ENCODE data around the gene ADAMTS7.
"Not testable (repeated sequence)": the region's sequence is repeated elsewhere in the genome, so short reads cannot be mapped to it uniquely, and the experiment has no call there.

The ADAMTS7 gene

GRCh38 chr15:78719819-78720450 is 91.3 kb downstream of the ADAMTS7 start:
- DNase-seq (ENCODE audit: low read depth in 2 of 2) = not testable (repeated sequence)

DNA sequence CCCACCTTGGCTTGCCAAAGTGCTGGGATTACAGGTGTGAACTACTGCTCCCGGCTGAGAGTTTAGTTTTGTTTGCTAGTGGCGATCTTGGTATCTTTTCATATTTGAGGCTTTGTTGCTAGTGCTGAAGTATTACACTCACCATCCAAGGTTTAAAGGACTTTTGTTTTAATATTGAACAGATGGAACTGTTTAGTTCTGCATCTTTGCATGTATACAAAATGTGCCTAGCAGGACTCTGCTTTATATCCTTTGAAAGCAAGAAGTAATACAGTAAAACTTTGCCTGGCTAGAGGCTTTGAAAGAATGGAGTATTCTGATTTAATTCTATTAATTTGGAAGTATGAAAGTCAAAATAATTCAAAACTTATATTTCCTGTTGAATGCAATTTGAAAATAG is 92.4 kb downstream of the ADAMTS7 start:
- no peak for DNase-seq (ENCODE audit: low read depth in 2 of 2)

- DNase-seq (ENCODE audit: low read depth in 2 of 2) = no peak
Observed at GRCh38 chr15:78717956-78718656, 93.2 kb downstream of the ADAMTS7 start.

GRCh38 chr15:78716651-78717050 is 94.6 kb downstream of the ADAMTS7 start:
- DNase-seq (ENCODE audit: low read depth in 2 of 2) = no peak

GRCh38 chr15:78715930-78716329 is 95.3 kb downstream of the ADAMTS7 start:
- no peak for DNase-seq (ENCODE audit: low read depth in 2 of 2)

DNA sequence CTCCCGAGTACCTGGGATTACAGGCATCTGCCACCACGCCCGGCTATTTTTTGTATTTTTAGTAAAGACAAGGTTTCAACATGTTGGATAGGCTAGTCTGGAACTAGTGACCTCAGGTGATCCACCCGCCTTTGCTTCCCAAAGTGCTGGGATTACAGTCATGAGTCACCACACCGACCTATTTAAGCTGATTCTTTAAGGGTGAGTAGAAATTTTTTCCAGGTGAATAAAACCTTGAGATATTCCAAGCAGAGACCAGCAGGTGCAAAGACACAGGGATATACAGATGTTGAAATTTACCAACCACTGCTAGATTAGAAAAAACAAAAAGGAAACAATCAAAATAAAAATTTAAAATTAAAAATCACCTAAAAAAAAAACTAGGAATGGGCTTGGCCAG is 95.8 kb downstream of the ADAMTS7 start:
- DNase-seq (ENCODE audit: low read depth in 2 of 2) = no peak

- DNase-seq (ENCODE audit: low read depth in 2 of 2) = no peak
Observed at GRCh38 chr15:78714890-78715289, 96.4 kb downstream of the ADAMTS7 start.

DNA sequence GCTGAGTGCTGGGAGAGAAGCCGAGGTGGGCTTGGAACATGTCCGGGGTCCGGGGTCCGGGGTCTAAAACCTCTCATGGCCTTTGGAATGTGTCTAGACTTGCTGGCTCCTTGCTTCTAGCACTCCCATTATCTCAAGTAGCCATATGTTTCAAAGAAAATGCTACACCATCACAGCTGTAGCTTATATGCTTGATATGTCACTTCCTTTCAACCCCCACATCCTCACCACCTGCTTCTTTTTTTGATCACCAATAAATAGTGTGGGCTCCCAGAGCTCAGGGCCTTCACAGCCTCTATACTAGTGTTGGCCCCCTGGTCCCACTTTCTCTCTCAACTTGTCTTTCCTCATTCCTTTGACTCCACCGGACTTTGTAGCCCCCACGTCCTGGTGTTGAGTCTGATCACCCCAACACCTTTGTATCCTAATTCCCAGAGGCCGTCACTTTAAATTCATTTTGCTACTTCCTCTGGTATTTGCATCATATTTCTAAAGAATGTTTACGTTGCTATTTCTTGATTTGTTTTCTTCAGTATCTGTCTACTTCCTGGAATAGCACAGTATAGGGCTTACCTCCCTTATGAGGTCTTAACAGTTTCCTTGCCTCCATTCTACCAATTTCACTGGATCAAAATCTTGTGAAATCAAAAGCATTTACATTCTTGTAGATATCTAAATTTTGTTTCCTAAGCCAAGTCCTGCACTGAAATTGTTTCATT is 98.3 kb downstream of the ADAMTS7 start:
- no peak for DNase-seq (ENCODE audit: low read depth in 2 of 2)

GRCh38 chr15:78711638-78712037 is 99.6 kb downstream of the ADAMTS7 start:
- DNase-seq (ENCODE audit: low read depth in 2 of 2) = no peak

- peak; percentile 51 to 57 for DNase-seq (ENCODE audit: low read depth in 2 of 2)
Observed at GRCh38 chr15:78709263-78709882, 101.9 kb downstream of the ADAMTS7 start.
